Fibroblast of skin of abdomen (primary cell): Measurements from ENCODE around the gene PACS2. TPM values are rescaled to one million over a fixed set of nuclear protein-coding genes. Genes with fewer than 3 reads are reported as not detected.
A peak's percentile ranks its signal among the peaks of the same experiment; 100 is the strongest.

Source experiments
- DNase-seq: peaks from one replicate; pipeline ENCODE4 v3.0.0-alpha.2; 2013
- polyA plus RNA-seq, 2 experiments: library from polyadenylated mRNA; unstranded; fragments of 120-200 nt; gene quantifications; one replicate each; pipeline ENCODE4 v1.2.1, GENCODE V29; 2013; ENCODE audit not compliant: insufficient read length in 2 of 2

PACS2 gene
- 56.2 TPM for polyA plus RNA-seq (2013, experiment 1 of 2; ENCODE audit: insufficient read length)
- 55.4 TPM for polyA plus RNA-seq (2013, experiment 2 of 2; ENCODE audit: insufficient read length)

DNA sequence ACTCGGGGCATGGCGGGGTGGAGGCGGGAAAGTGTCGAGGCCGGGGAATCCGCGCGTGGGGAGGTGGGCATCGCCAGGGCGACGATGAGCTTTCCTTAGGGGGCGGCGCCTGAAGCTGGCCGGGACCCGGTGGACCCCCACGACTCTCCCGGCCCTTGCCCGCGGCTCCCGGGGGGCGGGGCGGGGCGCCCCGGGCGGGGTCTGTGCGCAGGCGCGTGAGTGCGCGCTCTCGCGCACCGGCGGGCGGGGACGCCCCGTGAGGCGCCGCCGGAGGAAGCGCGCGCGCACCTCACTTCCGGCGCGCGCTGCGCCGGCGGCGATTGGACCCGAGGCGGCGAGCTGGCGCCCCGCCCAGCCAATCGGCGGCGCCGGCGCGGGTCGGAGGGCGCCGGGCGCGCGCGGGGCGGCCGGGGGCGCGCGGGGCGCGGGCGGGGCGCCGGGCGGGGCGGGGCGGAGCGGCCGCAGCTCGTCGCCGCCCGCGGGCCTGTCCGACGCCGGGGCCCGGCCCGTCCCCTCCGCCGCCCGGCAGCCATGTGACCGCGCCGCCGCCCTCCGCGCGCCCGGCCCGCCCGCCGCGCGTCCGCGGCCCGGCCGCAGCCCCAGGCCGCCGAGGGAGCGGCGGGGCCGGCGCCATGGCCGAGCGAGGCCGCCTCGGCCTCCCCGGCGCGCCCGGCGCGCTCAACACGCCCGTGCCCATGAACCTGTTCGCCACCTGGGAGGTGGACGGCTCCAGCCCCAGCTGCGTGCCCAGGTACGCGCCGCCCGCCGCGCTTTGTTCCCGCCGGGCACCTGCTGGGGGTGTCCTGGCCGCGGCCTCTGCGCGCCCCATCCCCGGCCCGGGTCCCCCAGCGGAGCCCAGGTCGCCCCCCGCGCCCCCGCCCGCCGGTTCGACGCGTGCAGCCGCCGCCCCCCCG lies at the start of gene PACS2:
PACS2 (plus strand) TSS at position 462 of the 914 bp plus-strand sequence; CDS start at position 633, 171 bp downstream.
- peak; percentile 91 for DNase-seq

DNA sequence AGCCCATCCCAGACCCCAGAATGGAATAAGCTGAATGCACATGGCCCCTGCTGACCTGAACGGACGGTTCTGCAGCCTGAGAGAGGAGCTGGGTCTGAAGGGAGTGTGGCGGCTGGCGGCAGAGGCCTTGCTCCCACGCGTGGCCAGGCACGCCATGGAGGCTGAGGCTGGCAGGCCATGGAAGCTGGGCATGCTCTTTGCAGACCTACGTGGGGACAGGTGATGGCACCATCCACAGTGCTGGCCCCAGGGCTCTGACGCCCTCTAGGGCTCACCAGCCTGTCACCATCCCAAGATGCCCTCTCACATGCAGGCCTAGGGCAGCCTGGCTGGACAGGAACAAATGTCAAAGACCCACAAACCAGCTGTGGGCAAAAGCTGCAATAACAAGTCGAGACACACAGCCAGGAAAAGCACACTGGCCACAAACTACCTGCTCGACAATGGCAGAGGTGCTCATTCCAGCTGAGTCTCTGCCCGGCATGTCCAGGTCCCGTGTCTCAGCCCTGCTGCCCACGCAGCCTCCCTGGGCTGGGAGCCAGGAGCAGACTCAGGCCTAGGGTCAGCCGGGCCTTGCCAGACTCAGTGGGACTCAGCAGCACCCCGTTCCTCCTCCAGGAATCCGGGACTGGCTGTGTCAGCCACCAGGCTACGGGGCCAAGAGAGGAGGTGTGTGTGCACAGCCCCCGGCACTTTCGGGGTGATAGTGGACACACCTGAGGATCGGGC lies 46.6 kb upstream of the PACS2 start:
- DNase-seq = no peak

DNA sequence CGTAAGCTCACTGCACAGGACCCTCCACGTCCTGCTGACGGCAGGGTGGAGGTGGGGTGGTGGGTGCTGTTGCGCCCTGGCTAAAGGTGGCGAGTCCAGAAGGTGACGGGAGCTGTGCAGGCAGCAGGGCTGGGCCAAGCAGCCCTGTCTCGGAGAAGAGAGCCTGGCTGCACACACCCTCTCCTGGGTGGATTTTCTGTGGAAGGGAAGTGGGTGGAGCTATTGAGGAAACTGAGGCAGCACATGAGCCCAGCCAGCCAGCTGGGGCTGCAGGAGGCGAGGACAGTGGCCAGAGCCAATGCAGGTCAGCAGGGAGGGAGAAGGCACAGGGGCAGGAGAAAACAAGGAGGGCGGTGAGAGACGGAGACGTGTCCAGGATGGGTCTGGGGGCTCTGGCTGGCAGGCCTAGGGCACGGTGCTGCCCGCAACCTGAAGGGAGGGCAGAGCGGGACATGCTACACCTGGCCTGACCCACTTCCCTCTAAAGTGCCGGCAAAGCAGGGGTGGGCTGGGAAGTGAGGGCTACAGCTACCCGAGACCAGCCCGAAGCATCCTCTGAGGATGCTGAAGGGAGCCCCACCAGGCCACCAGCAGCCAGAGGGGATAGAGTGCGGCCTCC lies 45.7 kb upstream of the PACS2 start:
- no peak for DNase-seq

DNA sequence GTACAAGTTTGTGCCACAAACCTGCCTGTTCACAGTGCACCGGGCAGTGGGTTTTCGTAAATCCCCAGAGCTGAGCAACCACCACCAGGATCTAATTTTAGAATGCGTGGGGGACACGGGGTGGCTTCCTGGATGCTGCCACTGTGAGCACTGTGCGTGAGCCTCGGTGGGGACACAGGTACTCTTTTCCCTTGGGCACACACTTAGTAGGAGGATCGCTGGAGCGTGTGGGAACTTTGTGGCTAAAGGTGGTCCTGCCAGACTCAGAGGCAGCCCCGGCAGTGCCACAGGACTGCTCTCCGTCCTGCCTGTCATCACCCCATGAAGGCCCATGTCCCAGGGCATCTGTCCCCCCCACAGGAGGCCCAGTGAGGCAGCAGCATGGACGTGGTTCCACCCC lies 45.1 kb upstream of the PACS2 start:
- DNase-seq = no peak

DNA sequence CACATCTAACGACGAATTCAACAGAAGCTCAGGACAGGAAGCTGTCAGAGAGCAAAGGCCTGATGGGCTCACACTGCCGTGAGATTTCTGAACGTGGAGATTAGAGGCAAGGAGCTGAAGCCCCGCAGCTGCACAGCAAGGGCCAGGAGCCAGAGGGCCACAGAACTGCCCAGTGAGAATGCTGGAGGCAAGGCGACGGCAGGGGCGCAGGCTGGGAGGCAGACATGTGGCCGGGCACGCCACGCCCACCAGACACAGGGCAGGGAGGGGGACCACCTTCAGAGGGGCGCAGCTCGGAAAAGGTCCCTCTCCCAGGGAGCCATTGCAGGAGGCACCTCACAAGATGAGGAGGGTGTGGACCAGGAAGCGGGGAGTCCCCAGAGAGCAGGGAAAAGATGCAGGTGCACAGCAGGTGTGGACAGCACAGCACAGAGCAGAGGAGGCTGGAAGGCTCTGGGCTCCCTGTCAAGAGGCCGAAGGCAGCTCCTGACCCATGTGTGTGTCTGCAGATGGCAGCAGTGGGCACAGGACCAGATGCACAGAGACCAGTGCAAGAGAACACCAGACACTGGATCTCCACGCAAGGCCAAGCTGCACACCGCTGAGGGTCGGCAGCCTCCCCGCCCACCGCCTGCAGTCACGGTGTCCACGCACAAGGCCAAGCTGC lies 43.2 kb upstream of the PACS2 start:
- DNase-seq = no peak

DNA sequence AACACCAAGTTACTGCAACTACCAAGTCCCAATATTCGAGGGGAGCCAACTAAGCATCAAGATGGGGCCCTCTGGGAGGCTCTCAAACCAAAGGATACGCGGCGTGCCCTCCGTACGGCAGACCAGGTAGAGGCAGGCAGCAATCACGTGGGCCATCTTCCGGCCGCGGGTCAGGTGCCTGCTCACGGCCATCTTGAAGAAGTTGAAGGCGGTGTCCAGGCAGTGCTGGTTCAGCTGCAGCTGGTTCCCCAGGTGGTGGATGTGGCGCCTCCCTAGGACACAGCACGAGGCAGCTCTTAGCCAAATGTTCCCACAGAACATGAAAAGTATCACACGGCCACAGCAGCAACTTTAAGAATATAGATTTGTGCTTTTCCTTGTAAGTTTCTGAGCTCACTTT lies 41.9 kb upstream of the PACS2 start:
- no peak for DNase-seq

DNA sequence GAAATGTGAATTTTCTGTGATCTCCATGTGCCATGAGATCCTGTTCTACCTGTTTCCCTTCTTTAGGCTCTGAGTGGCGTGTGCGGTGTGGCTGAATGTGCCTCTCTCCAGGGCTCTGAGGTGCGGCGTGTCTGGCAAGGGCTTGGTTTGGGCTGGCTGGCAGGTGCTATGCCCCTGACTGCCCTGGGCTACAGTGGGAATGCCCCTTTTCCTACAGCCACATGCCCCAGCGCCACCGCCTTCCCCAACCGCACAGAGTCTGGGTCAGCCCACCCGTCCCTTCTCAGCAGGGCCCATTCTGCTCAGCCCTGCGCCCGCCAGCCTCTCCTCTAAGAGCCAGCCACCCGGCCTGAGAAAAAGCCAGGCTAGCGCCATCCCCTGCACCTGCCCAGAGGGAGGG lies 41.5 kb upstream of the PACS2 start:
- no peak for DNase-seq

DNA sequence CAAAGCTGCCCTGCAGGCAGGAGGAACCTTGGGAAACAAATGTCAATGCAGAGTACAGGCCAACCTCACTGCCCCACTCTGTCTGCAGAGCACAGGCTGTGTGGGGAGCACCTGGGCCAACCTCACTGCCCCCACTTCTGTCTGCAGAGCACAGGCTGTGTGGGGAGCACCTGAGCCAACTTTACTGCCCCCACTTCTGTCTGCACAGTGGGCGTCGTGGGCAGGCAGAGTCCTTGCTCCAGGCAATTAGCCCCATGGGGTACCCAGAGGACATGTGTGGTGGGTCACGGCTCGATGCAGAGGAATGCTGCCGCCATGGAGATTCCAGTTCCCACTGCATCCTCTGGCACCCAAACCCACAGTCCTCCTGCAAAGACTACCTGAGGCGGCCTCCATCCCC lies 39.9 kb upstream of the PACS2 start:
- DNase-seq = no peak

DNA sequence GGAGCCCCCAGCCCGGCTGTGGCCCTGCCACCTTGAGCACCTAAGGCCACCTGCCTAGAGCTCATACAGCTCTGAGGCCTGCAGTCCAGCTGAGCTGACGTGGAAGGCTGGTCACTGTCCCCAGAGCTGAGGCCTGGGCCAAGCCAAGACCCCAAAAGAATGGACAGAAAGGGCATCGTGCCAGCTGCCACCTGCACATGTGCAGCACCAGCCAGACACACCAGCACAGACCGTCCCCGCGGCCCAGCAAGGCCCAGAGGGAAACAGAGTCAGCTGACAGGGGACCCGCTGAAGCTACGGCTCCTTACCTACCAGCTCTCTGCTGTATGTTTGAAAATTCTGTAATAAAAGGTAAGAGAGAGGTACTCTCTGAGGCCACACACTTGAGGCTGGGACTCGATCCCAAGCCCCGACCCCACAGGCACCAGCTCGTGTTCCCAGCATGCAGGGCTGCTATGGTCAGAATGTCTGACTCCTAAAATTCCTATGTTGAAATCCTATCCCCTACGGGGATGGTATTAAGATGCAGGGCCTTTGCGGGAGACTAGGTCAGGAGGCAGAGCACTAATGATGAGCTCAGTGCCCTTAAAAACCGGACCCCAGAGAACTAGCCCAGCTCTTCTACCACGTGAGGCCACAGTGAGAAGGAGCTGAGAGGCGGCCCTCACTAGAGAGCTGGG lies 39.1 kb upstream of the PACS2 start:
- peak; percentile 68 for DNase-seq

DNA sequence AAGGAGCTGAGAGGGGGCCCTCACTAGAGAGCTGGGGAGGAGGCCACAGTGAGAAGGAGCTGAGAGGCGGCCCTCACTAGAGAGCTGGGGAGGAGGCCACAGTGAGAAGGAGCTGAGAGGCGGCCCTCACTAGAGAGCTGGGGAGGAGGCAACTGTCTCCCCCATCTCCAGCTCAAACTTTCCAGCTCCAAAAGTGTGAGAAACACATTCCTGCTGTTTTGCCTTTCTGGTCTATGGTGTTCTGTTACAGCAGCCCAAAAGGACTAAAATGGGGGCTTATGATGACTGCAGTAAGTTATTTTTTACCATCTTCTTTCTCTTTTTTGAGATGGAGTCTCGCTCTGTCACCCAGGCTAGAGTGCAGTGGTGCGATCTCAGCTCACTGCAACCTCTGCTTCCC lies 37.1 kb upstream of the PACS2 start:
- peak; percentile 9 for DNase-seq

DNA sequence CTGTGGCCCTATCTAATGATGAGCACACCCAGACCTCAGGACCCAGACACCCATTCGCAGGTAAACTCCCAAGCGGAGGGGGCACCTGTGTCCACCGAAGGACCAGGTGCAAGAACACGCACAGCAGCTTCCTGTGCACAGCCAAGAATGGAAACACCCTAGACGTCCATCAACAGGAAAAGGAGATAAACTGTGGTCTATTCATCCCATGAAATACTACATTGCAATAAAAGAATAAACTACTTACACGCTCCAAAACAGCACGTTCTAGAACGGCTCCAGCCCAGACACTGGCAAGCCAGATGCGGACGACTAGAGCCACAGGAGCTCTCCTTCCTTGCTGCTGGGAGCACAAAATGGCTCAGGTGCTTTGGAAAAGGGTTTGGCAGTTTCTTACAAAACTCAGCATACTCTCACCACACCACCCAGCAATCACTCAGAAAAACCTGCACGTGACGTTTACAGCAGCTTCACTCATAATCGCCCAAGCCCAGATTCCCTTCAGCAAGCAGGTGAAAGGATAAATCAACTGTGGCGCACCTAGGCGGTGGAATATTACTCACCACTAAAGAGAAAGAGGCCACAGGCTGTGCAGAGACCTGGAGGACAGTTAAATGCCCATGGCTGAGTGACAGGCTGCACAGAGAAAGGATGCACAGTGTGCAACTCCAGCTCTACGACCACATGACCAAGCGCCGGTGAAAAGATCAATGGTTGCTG lies 34.7 kb upstream of the PACS2 start:
- no peak for DNase-seq

DNA sequence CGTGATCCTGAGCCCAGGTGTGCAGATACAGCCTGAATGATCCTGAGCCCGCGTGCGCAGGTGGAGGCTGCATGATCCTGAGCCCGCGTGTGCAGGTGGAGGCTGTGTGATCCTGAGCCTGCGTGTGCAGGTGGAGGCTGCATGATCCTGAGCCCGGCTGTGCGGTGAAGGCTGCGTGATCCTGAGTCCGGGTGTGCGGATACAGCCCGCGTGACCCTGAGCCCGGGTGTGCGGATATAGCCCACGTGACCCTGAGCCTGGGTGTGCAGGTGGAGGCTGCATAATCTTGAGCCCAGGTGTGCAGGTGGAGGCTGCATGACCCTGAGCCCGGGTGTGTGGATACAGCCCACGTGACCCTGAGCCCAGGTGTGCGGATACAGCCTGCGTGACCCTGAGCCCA lies 34.0 kb upstream of the PACS2 start:
- no peak for DNase-seq

DNA sequence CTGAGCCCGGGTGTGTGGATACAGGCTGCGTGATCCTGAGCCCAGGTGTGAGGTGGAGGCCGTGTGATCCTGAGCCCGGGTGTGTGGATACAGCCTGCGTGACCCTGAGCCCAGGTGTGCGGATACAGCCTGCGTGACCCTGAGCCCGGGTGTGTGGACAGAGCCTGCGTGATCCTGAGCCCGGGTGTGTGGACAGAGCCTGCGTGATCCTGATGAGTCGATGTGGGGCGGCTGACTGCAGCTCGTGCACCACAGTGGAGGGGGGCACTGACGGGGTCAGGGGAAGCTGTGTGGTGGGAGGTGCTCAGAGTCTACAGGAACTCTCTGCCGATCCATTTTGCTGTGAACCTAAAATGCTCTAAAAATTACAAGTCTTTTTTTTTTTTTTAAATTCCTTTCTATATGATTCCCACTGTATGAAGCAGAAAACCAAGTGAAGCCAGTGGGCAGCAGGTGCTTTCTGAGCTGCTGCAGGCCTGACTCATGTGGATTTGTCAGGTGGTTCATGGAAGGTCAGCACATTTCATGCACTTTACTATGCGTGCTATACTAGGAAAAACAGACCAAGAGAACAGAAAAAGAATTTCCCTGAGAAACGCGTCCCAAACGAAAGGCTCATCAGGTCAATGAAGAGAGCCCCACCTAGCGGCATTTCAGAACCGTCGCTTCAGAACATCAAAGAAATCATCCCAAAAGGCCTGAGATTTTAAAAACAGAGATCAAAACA lies 33.0 kb upstream of the PACS2 start:
- DNase-seq = peak; percentile 64

DNA sequence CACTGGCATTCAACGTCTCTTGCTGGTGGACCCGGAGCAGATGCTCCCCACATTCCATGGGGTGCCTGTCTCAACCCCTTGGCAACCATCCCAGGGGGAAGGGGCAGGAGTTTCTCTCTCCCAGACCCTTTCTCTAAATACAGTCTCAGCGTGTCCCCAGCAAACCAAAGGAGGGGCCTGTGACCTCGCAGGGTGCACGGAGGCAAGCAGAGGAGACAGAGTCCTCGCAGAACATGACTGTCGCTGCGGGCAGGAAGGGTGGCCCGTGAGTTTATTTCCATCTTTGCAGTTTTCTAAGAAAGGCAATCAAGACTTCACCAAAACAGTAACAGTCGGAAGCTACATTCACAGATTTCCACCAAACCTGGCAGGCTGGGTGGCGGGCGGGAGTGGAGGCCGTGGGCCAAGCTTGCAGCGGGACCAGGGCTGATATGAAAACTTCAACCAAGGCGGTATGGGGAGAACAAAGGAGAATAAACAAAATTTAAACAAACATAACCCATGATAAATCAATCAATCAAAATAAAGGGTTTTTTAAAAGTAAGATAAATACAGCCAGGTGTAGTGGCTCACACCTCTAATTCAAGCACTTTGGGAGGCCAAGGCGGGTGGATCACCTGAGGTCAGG lies 32.3 kb upstream of the PACS2 start:
- no peak for DNase-seq

DNA sequence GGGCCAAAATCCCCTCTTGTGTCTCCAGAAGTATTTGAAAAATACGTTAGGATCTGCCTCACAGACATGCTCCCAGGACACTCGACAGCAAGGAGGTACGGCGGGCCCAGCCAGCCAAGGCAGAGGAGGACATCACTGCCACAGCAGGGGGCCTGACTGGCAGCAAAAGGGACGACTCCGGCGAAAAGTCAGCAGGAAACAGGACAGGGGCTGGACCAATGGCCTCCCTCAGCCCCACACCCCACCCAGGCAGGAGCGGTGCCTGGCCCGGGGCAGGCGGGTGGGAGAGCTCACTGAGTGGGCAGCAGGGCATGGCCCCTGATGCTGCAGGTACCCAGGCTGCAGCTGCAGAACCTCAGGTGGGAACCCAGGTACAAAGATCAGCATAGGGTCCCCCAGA lies 31.5 kb upstream of the PACS2 start:
- DNase-seq = no peak

DNA sequence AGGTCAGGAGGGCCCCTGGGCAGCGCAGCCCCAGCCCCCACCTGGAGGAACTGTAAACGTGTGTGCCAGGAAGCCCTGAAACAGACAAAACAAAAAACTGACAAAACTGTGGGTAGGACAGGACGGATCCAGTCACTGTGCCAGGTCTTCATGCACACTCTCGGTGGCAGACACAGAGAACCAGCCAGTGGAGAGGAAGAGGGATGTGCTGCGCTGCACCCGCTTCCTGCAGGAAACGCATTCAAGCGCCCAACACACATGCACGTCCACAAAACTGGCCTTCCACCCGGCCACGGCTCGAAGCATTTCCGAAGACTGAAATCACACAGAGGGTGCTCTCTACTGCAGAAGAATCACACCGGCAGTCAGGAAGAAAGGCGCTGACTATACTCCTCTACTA lies 30.6 kb upstream of the PACS2 start:
- DNase-seq = no peak

DNA sequence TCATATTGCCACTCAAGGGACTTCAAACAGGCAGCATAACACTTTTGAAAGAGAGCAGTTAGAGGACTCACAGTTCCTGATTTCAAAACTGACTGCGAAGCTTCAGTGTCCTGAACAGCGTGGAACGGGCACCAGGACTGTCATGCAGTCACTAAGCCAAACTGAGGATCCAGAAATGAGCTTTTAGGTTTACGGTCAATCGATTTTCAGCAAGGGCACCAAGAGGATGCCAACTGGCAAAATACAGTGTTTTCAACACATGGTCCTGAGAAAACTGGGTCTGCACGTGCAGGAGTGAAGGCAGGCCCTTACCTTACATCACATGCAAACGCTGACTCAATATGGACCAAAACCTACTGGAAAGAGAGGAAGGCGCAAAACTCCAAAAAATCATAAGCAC lies 29.4 kb upstream of the PACS2 start:
- DNase-seq = no peak

DNA sequence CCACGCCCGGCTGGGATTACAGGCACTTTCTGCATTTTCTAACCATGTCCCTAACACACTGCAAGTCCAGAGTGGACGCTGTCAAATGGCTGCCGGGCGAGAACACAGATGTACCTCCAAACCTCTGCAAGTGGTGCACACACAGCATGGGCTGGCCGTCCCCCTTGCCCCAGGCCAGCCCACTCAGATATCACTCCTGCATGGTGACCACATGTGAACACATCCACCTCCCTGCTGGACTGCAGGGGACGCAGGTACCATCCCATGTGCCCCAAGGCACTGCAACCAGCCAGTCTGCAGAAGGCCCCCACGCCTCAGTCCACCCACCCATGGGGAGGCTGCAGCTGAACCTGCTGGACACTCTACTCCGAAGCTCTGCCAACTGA lies 27.8 kb upstream of the PACS2 start:
- no peak for DNase-seq

DNA sequence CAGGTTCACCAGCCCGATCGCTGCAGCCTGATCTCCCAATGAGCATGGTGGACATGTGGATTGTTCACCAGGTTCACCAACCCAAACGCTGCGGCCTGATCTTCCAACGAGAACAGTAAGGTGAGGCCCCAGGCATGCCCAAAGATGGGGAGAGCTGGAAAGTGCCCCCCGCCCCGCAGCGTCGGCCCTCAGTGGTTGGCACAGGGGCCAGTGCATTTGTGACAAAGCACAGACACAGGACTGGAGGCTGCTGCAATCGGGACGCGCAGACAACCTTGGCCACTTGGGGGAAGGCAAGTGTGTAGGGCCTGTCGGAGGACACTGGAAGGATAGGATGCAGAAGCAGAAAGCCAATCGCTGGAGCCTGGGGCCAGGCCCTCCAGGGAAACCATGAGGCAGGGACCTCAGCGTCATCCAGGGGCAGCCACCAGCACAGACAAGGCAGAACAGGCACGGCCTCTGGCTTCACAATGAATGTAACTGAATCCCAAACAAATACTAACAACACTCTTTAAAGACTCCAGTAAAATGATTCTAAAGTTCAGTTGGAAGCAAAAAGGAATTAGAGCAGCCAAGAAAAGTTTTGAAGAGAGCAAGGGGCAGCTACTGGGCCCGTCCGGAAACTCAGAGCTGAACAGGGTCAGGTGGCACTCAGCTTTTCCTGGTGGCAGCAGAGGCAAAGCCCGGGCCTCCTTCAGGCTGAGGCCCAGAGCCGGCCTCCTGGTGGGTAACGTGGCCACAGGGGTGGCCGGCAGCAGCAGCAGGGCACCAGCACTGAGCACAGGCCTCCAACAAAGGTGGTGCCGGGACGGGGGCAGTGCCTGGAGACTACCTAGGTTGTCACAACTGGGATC lies 27.1 kb upstream of the PACS2 start:
- no peak for DNase-seq
